22Rv1 (cell line): ENCODE results near the gene GRM4.

Source experiments
- ZFX ChIP-seq: fragments of 450-650 bp; IDR thresholded peaks from 2 replicates; pipeline ENCODE4 v1.6.1; 2017; ENCODE audit warnings: antibody characterized with exemption, borderline replicate concordance
- TF ChIP-seq, protein P1 (sequence below): fragments of 450-650 bp; IDR thresholded peaks from 2 replicates; pipeline ENCODE4 v1.5.1; 2017; ENCODE audit warnings: mild to moderate bottlenecking

DNA sequence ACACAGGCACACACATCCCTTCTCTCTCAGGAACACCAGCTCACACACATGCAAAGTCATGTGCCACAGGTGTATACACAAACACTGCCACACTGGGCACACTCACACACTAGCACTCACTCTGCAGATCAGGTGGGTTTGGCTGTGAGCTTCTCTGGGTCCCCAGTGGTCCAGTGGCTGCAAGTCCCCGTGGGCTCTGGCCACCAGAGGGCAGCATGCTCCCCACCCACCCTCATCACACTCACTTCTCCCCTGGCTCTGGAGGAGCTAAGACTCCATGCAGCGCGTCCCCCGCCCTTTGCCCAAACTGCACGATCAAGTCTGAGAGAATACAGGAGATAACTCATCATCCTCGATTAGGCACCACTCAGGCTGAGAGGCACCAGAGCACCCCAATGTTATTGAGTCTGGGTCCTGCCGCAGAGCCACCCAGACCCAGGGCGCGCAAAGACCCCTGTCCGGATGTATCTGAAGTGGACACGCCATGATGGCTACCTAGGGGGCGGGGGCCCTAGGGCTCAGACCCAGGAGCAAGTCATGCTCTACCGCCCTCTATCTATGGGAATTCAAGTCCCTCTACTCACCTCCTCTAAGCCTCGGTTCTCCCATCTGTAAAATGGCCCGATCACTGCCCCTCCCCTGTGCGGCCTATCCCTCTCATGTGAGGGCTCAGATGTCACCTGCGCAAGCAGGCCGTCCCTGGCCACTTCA is 90.5 kb downstream of the GRM4 start:
- TF ChIP-seq, protein P1, sequence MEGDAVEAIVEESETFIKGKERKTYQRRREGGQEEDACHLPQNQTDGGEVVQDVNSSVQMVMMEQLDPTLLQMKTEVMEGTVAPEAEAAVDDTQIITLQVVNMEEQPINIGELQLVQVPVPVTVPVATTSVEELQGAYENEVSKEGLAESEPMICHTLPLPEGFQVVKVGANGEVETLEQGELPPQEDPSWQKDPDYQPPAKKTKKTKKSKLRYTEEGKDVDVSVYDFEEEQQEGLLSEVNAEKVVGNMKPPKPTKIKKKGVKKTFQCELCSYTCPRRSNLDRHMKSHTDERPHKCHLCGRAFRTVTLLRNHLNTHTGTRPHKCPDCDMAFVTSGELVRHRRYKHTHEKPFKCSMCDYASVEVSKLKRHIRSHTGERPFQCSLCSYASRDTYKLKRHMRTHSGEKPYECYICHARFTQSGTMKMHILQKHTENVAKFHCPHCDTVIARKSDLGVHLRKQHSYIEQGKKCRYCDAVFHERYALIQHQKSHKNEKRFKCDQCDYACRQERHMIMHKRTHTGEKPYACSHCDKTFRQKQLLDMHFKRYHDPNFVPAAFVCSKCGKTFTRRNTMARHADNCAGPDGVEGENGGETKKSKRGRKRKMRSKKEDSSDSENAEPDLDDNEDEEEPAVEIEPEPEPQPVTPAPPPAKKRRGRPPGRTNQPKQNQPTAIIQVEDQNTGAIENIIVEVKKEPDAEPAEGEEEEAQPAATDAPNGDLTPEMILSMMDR: peak; percentile 93
- TF ChIP-seq ZFX: no peak
